Endothelial cell of umbilical vein (primary cell): ENCODE measurements around the gene PARD3B. TPM values are rescaled to one million over a fixed set of nuclear protein-coding genes. Genes with fewer than 3 reads are reported as not detected.

ENCODE experiments used
- BruUV-seq: library from RNA; stranded (reverse); fragments of 400-500 nt; replicated peaks from 2 replicates; lab custom pipeline; 2021; lab: Mats Ljungman, UMichigan
- CTCF ChIA-PET: fragments of 300-600, 350-600 bp; sonication (Branson Sonifier 250); formaldehyde crosslinking; loops from one replicate; lab custom pipeline; 2021; ENCODE audit warnings: antibody characterized with exemption, inconsistent platforms; lab: Charles Lee
- POLR2A ChIA-PET: fragments of 300-600, 350-600 bp; sonication (Branson Sonifier 250); formaldehyde crosslinking; loops from one replicate; lab custom pipeline; 2021; ENCODE audit warnings: antibody characterized with exemption, inconsistent platforms; lab: Charles Lee
- DNase-seq: peaks from one replicate; pipeline ENCODE4 v3.0.0-alpha.2; 2011; ENCODE audit warnings: low read depth, low spot score
- FAIRE-seq: peaks from 2 replicates; lab custom pipeline; 2011; peaks lifted over from hg19 to GRCh38; lab: Jason Lieb, UNC
- H2AFZ ChIP-seq: 2 replicates; pipeline ENCODE4 v1.6.0; 2012; ENCODE audit warnings: low read depth, low read length, control low read depth, inconsistent platforms
- H3K27ac ChIP-seq: 2 replicates; pipeline ENCODE4 v1.5.1; 2011; ENCODE audit warnings: low read depth, mild to moderate bottlenecking, control low read depth, low read length, moderate library complexity; ENCODE audit not compliant: insufficient read depth
- H3K27me3 ChIP-seq, 2 experiments: 2 replicates each; pipeline versions ENCODE4 v1.6.0 to v1.6.1; 2011; ENCODE audit warnings: low read length in 2 of 2, mixed read lengths in 1 of 2; ENCODE audit not compliant: control insufficient read depth in 2 of 2, insufficient read depth in 2 of 2
- H3K36me3 ChIP-seq, 2 experiments: 2 replicates in 1 of 2; 3 replicates in 1 of 2; pipeline ENCODE4 v1.5.1; 2011; ENCODE audit warnings: low read length in 2 of 2, mild to moderate bottlenecking in 1 of 2, moderate library complexity in 1 of 2; ENCODE audit not compliant: control insufficient read depth in 2 of 2, insufficient read depth in 2 of 2; ENCODE audit errors: extremely low read depth in 1 of 2
- H3K4me1 ChIP-seq: 3 replicates; pipeline ENCODE4 v1.5.1; 2011; ENCODE audit warnings: mild to moderate bottlenecking, low read length; ENCODE audit not compliant: control insufficient read depth, insufficient read depth; ENCODE audit errors: extremely low read depth
- H3K4me2 ChIP-seq: 2 replicates; pipeline ENCODE4 v1.6.1; 2011; ENCODE audit warnings: low read length, control low read depth, mixed read lengths; ENCODE audit not compliant: insufficient read depth
- H3K4me3 ChIP-seq, 3 experiments: fragments of 200-600 bp in 1 of 3; sonication (generic), shearing (Covaris generic) in 1 of 3; replicated peaks in 1 of 3; 2 replicates each; pipeline ENCODE4 v1.5.1; 2011 to 2016; ENCODE audit warnings: control low read depth in 3 of 3, low read length in 3 of 3, mild to moderate bottlenecking in 2 of 3, inconsistent platforms in 1 of 3, low read depth in 1 of 3, moderate library complexity in 1 of 3; ENCODE audit not compliant: insufficient read depth in 1 of 3
- H3K79me2 ChIP-seq: 2 replicates; pipeline ENCODE4 v1.6.0; 2012; ENCODE audit warnings: low read length, inconsistent platforms; ENCODE audit not compliant: control insufficient read depth, insufficient read depth
- H3K9ac ChIP-seq: replicated peaks from 2 replicates; pipeline ENCODE3; 2011; ENCODE audit warnings: low read length, control low read depth; ENCODE audit not compliant: insufficient read depth; ENCODE audit errors: extremely low read depth
- H3K9me1 ChIP-seq: replicated peaks from 3 replicates; pipeline ENCODE4 v1.6.0; 2011; ENCODE audit warnings: mild to moderate bottlenecking, low read length; ENCODE audit not compliant: control insufficient read depth, insufficient read depth; ENCODE audit errors: extremely low read depth
- H3K9me3 ChIP-seq: replicated peaks from 2 replicates; pipeline ENCODE4 v1.5.1; 2012; ENCODE audit warnings: low read length, inconsistent platforms; ENCODE audit not compliant: control insufficient read depth, insufficient read depth
- H4K20me1 ChIP-seq: replicated peaks from 2 replicates; pipeline ENCODE3; 2011; ENCODE audit warnings: mild to moderate bottlenecking, low read length; ENCODE audit not compliant: control insufficient read depth, insufficient read depth; ENCODE audit errors: extremely low read depth
- CTCF ChIP-seq, 2 donors: IDR thresholded peaks; 1 replicate in 1 of 2; 2 replicates in 1 of 2; pipeline ENCODE4 v1.5.1; 2011; ENCODE audit warnings: low read length in 2 of 2, mild to moderate bottlenecking in 2 of 2, moderate library complexity in 2 of 2, control low read depth in 1 of 2, inconsistent platforms in 1 of 2, low read depth in 1 of 2; ENCODE audit not compliant: insufficient read depth in 1 of 2; ENCODE audit errors: extremely low read depth in 1 of 2
- EZH2 ChIP-seq: IDR thresholded peaks from 2 replicates; pipeline ENCODE4 v1.6.1; 2012; ENCODE audit warnings: borderline replicate concordance, low read depth, mild to moderate bottlenecking, moderate library complexity, low read length, inconsistent platforms; ENCODE audit not compliant: severe bottlenecking
- FOS ChIP-seq: IDR thresholded peaks from 2 replicates; pipeline ENCODE4 v1.6.1; 2011; ENCODE audit warnings: mild to moderate bottlenecking, low read length, moderate library complexity, borderline replicate concordance; ENCODE audit not compliant: insufficient read depth
- GATA2 ChIP-seq: IDR thresholded peaks from 2 replicates; pipeline ENCODE4 v1.7.0; 2011; ENCODE audit warnings: low read depth, mild to moderate bottlenecking, moderate library complexity, mixed read lengths, low read length; ENCODE audit not compliant: insufficient read length, insufficient read depth
- JUN ChIP-seq: IDR thresholded peaks from 2 replicates; pipeline ENCODE4 v1.6.1; 2011; ENCODE audit warnings: borderline replicate concordance, low read depth; ENCODE audit not compliant: insufficient read length, insufficient read depth
- MAX ChIP-seq: IDR thresholded peaks from 2 replicates; pipeline ENCODE4 v1.6.1; 2011; ENCODE audit not compliant: insufficient read depth, insufficient read length
- MYC ChIP-seq: IDR thresholded peaks from one replicate; pipeline ENCODE4 v1.6.1; 2011; ENCODE audit warnings: mild to moderate bottlenecking, low read depth, low read length
- POLR2A ChIP-seq: IDR thresholded peaks from 2 replicates; pipeline ENCODE4 v1.6.1; 2012; ENCODE audit warnings: low read depth, mild to moderate bottlenecking, control low read depth, low read length
- POLR2AphosphoS5 ChIP-seq: IDR thresholded peaks from 2 replicates; pipeline ENCODE4 v1.6.1; 2012; ENCODE audit warnings: low read depth, mild to moderate bottlenecking, control low read depth, low read length, moderate library complexity; ENCODE audit not compliant: insufficient read depth
- dilution Hi-C: fragments of 300-500 bp; cut with MboI; formaldehyde crosslinking; loops from one replicate; pipeline ENCODE4 v1.15.0; 2019; ENCODE audit warnings: low sequenced_read_pairs; ENCODE audit not compliant: extremely low pct_ligation_motif_present
- intact Hi-C: fragments of 100-400 bp; cut with micrococcal nuclease; formaldehyde crosslinking; loops from one replicate; pipeline ENCODE4 v1.10.0; 2022
- polyA plus RNA-seq, 4 experiments: library from polyadenylated mRNA; depleted of rRNA in 3 of 4; stranded (reverse) in 3 of 4; unstranded in 1 of 4; fragments of >200 nt; gene quantifications; 2 replicates each; pipeline versions ENCODE4 v1.2.1 to v1.2.3, GENCODE V29; 2011 to 2012; ENCODE audit warnings: missing spikeins in 1 of 4
- total RNA-seq: library from RNA; stranded (reverse); gene quantifications from 2 replicates; pipeline ENCODE4 v1.2.3, GENCODE V29; 2021

Gene PARD3B
- total and polyA plus RNA-seq, 2 donors (not counting 3 experiments of a cell fraction or from before 2014, with no cell fraction given) = 2.2 to 30.9 TPM

GRCh38 chr2:204632410-204632809 is 87.1 kb downstream of the PARD3B start:
- Histone ChIP-seq H3K79me2 (peaks cover 4% of the 10 kb centered on the region), H3K4me2 (no peak overlapping the region), H3K9me3 (no peaks in the 10 kb centered on the region), H2AFZ (no peak overlapping the region), H3K27ac (no peak overlapping the region), H3K9me1 (no peaks in the 10 kb centered on the region), H3K27me3 (no peaks in the 10 kb centered on the region), H3K4me1 (peaks cover 4% of the 10 kb centered on the region), H3K9ac (no peak overlapping the region), H4K20me1 (no peaks in the 10 kb centered on the region), H3K4me3 (no peak overlapping the region), H3K36me3 (no peaks in the 10 kb centered on the region)
- CTCF ChIA-PET = no interaction called here
- dilution Hi-C loops = no loop called here
- intact Hi-C loops = no loop called here
- TF ChIP-seq POLR2A (no peak), EZH2 (no peak), FOS (no peak)
- DNase-seq = no peak
- BruUV-seq = no TSS peak
- no peak for FAIRE-seq
- POLR2A ChIA-PET = no interaction called here

- dilution Hi-C loops = no loop called here
- Histone ChIP-seq H3K27ac (no peak overlapping the region), H3K36me3 (no peaks in the 10 kb centered on the region), H3K4me3 (no peak overlapping the region), H3K9me1 (no peaks in the 10 kb centered on the region), H3K79me2 (peaks cover 4% of the 10 kb centered on the region), H3K27me3 (no peaks in the 10 kb centered on the region), H3K9ac (no peak overlapping the region), H3K9me3 (no peaks in the 10 kb centered on the region), H3K4me2 (no peak overlapping the region), H3K4me1 (peaks cover 4% of the 10 kb centered on the region), H4K20me1 (no peaks in the 10 kb centered on the region), H2AFZ (no peak overlapping the region)
- no TSS peak for BruUV-seq
- FAIRE-seq (no peak), DNase-seq (no peak)
- ChIA-PET POLR2A (no interaction called here), CTCF (interaction anchor here (1.0 to 1.1 kb wide), 2 partner anchors 12 to 34 kb away, joined by 3 to 4 read pairs; no protein-coding TSS in a partner anchor)
- intact Hi-C loops = no loop called here
- TF ChIP-seq MYC (no peak), POLR2AphosphoS5 (no peak), FOS (no peak), MAX (no peak), GATA2 (no peak), POLR2A (no peak), CTCF (IDR thresholded peaks at IDR 0.05; ENCODE audit: extremely low read depth in 1 of 2, insufficient read depth in 1 of 2, low read depth in 1 of 2, low read length in 2 of 2) (no peak), JUN (no peak), EZH2 (no peak)
Observed at GRCh38 chr2:204634564-204634963, 89.3 kb downstream of the PARD3B start.
